HEK293 (cell line): ENCODE results near the gene OLFM1.

ENCODE experiments used
- CTCF ChIA-PET: fragments of 350-600 bp; formaldehyde crosslinking; extraction: SDS; loops from one replicate; lab custom pipeline; 2021; ENCODE audit warnings: antibody characterized with exemption; lab: Yijun Ruan, JAX
- POLR2A ChIA-PET: fragments of 300-600 bp; formaldehyde crosslinking; extraction: SDS; loops from one replicate; lab custom pipeline; 2020; ENCODE audit warnings: antibody characterized with exemption, inconsistent platforms; lab: Yijun Ruan, JAX
- H3K27ac ChIP-seq: fragments of 200-500 bp; sonication (Bioruptor generic); 2 replicates; pipeline ENCODE4 v1.5.1; 2014; ENCODE audit warnings: low read depth, low read length, control low read depth, inconsistent platforms; ENCODE audit errors: extremely low read depth
- H3K36me3 ChIP-seq, 2 experiments: fragments of 200-500 bp in 1 of 2; sonication (Bioruptor generic) in 1 of 2; 1 replicate in 1 of 2; 2 replicates in 1 of 2; pipeline ENCODE4 v1.5.1; 2014 to 2017; ENCODE audit warnings: inconsistent platforms in 2 of 2, low read length in 2 of 2; ENCODE audit not compliant: control insufficient read depth in 2 of 2, insufficient read depth in 1 of 2
- H3K4me1 ChIP-seq: fragments of 200-500 bp; sonication (Bioruptor generic); 2 replicates; pipeline ENCODE4 v1.5.1; 2014; ENCODE audit warnings: mild to moderate bottlenecking, low read length, inconsistent platforms; ENCODE audit not compliant: control insufficient read depth, insufficient read depth
- H3K4me3 ChIP-seq: 2 replicates; pipeline ENCODE4 v1.5.1; 2011; ENCODE audit warnings: low read depth, mild to moderate bottlenecking, control low read depth, low read length, moderate library complexity
- H3K9me3 ChIP-seq: fragments of 200-500 bp; sonication (Bioruptor generic); 2 replicates; pipeline ENCODE4 v1.5.1; 2014; ENCODE audit warnings: low read depth, low read length, inconsistent platforms; ENCODE audit not compliant: control insufficient read depth, insufficient read depth
- BCL6B ChIP-seq: fragments of 450-650 bp; formaldehyde crosslinking; IDR thresholded peaks from 2 replicates; pipeline ENCODE4 v1.5.1; 2017; ENCODE audit warnings: missing biosample characterization, missing genetic modification characterization
- EGR2 ChIP-seq: fragments of 450-650 bp; formaldehyde crosslinking; IDR thresholded peaks from 2 replicates; pipeline ENCODE4 v1.5.1; 2016; ENCODE audit warnings: low read depth, missing biosample characterization, missing genetic modification characterization
- GFI1B ChIP-seq: fragments of 450-650 bp; formaldehyde crosslinking; IDR thresholded peaks from 2 replicates; pipeline ENCODE4 v1.5.1; 2016; ENCODE audit warnings: missing biosample characterization, missing genetic modification characterization
- GLIS2 ChIP-seq: fragments of 450-650 bp; formaldehyde crosslinking; IDR thresholded peaks from 2 replicates; pipeline ENCODE4 v1.5.1; 2016; ENCODE audit warnings: missing biosample characterization, missing genetic modification characterization
- MYNN ChIP-seq: fragments of 450-650 bp; formaldehyde crosslinking; IDR thresholded peaks from 2 replicates; pipeline ENCODE4 v1.5.1; 2016; ENCODE audit warnings: missing biosample characterization, missing genetic modification characterization, borderline replicate concordance
- PRDM4 ChIP-seq: fragments of 450-650 bp; formaldehyde crosslinking; IDR thresholded peaks from 2 replicates; pipeline ENCODE4 v1.5.1; 2017; ENCODE audit warnings: missing biosample characterization, missing genetic modification characterization
- WT1 ChIP-seq: fragments of 450-650 bp; formaldehyde crosslinking; IDR thresholded peaks from 2 replicates; pipeline ENCODE4 v1.5.1; 2016; ENCODE audit warnings: missing biosample characterization, missing genetic modification characterization
- YY1 ChIP-seq: fragments of 450-650 bp; formaldehyde crosslinking; IDR thresholded peaks from 2 replicates; pipeline ENCODE4 v1.5.1; 2018; ENCODE audit warnings: missing biosample characterization, missing genetic modification characterization
- YY2 ChIP-seq: fragments of 450-650 bp; formaldehyde crosslinking; IDR thresholded peaks from 2 replicates; pipeline ENCODE4 v1.5.1; 2016; ENCODE audit warnings: missing biosample characterization, missing genetic modification characterization
- ZEB2 ChIP-seq: fragments of 450-650 bp; formaldehyde crosslinking; IDR thresholded peaks from 2 replicates; pipeline ENCODE4 v1.5.1; 2016; ENCODE audit warnings: missing biosample characterization, missing genetic modification characterization
- ZIC2 ChIP-seq: fragments of 450-650 bp; formaldehyde crosslinking; IDR thresholded peaks from 2 replicates; pipeline ENCODE4 v1.5.1; 2016; ENCODE audit warnings: missing biosample characterization, missing genetic modification characterization
- ZNF140 ChIP-seq: fragments of 450-650 bp; formaldehyde crosslinking; IDR thresholded peaks from 2 replicates; pipeline ENCODE4 v1.5.1; 2016; ENCODE audit warnings: missing biosample characterization, missing genetic modification characterization
- ZNF174 ChIP-seq: fragments of 450-650 bp; formaldehyde crosslinking; IDR thresholded peaks from 2 replicates; pipeline ENCODE4 v1.5.0; 2017; ENCODE audit warnings: missing biosample characterization, mild to moderate bottlenecking, missing genetic modification characterization
- ZNF24 ChIP-seq: fragments of 450-650 bp; formaldehyde crosslinking; IDR thresholded peaks from 2 replicates; pipeline ENCODE4 v1.5.1; 2016; ENCODE audit warnings: missing biosample characterization, missing genetic modification characterization
- ZNF324 ChIP-seq: fragments of 450-650 bp; formaldehyde crosslinking; IDR thresholded peaks from 2 replicates; pipeline ENCODE4 v1.5.1; 2016; ENCODE audit warnings: missing biosample characterization, missing genetic modification characterization
- ZNF37A ChIP-seq: fragments of 450-650 bp; IDR thresholded peaks from 2 replicates; pipeline ENCODE4 v1.5.1; 2018; ENCODE audit warnings: missing biosample characterization, missing genetic modification characterization
- ZNF473 ChIP-seq: fragments of 450-650 bp; formaldehyde crosslinking; IDR thresholded peaks from 2 replicates; pipeline ENCODE4 v1.5.1; 2017; ENCODE audit warnings: missing biosample characterization, missing genetic modification characterization
- ZNF624 ChIP-seq: fragments of 450-650 bp; formaldehyde crosslinking; IDR thresholded peaks from 2 replicates; pipeline ENCODE4 v1.5.1; 2017; ENCODE audit warnings: missing biosample characterization, missing genetic modification characterization
- ZNF658 ChIP-seq: fragments of 450-650 bp; formaldehyde crosslinking; IDR thresholded peaks from 2 replicates; pipeline ENCODE4; 2016; ENCODE audit warnings: missing biosample characterization, missing genetic modification characterization
- ZNF670 ChIP-seq: fragments of 450-650 bp; formaldehyde crosslinking; IDR thresholded peaks from 2 replicates; pipeline ENCODE4 v1.5.1; 2016; ENCODE audit warnings: missing biosample characterization, missing genetic modification characterization, low read depth
- ZNF677 ChIP-seq: fragments of 450-650 bp; IDR thresholded peaks from 2 replicates; pipeline ENCODE4 v1.5.0; 2018; ENCODE audit warnings: missing biosample characterization, mild to moderate bottlenecking, missing genetic modification characterization, moderate library complexity
- ZNF704 ChIP-seq: fragments of 450-650 bp; formaldehyde crosslinking; IDR thresholded peaks from 2 replicates; pipeline ENCODE4 v1.5.1; 2016; ENCODE audit warnings: missing biosample characterization, missing genetic modification characterization
- ZSCAN16 ChIP-seq: fragments of 450-650 bp; formaldehyde crosslinking; IDR thresholded peaks from 2 replicates; pipeline ENCODE4 v1.5.1; 2016; ENCODE audit warnings: missing biosample characterization, missing genetic modification characterization
- ZSCAN30 ChIP-seq: fragments of 450-650 bp; IDR thresholded peaks from 2 replicates; pipeline ENCODE4 v1.5.1; 2018; ENCODE audit warnings: missing biosample characterization, mild to moderate bottlenecking, missing genetic modification characterization, moderate library complexity

Gene OLFM1

GRCh38 chr9:135045928-135046738, 41.3 kb upstream of the OLFM1 start:
- no peak for TF ChIP-seq PRDM4
- TF ChIP-seq YY1 = no peak
- no peak for TF ChIP-seq GFI1B
- TF ChIP-seq ZNF624 = no peak
- no peak for TF ChIP-seq ZNF324
- no peak for TF ChIP-seq ZNF24 (tag by site-specific recombination)
- no peak for TF ChIP-seq MYNN (tag by site-specific recombination)
- TF ChIP-seq ZNF473 (tag by site-specific recombination) = no peak
- Histone ChIP-seq H3K9me3 (no peaks in the 10 kb centered on the region), H3K27ac (no peak overlapping the region), H3K4me1 (no peaks in the 10 kb centered on the region), H3K4me3 (no peak overlapping the region), H3K36me3 (no peaks in the 10 kb centered on the region)
- CTCF ChIA-PET = no interaction called here
- POLR2A ChIA-PET = no interaction called here

- Histone ChIP-seq H3K9me3 (no peaks in the 10 kb centered on the region), H3K36me3 (no peaks in the 10 kb centered on the region), H3K4me3 (no peak overlapping the region), H3K27ac (no peak overlapping the region), H3K4me1 (no peaks in the 10 kb centered on the region)
- POLR2A ChIA-PET = no interaction called here
- CTCF ChIA-PET = interaction anchor here (0.6 kb wide), 1 partner anchor 39 kb away, joined by 3 read pairs; no protein-coding TSS in a partner anchor
- TF ChIP-seq ZNF174 (no peak), BCL6B (tag by site-specific recombination) (no peak), ZNF658 (tag by site-specific recombination) (no peak), ZNF37A (no peak), ZEB2 (tag by site-specific recombination) (no peak)
Observed at GRCh38 chr9:135046739-135047350, 40.6 kb upstream of the OLFM1 start.

- H3K9me3 ChIP-seq = no peaks in the 10 kb centered on the region
- CTCF ChIA-PET = interaction anchor here (0.6 to 0.7 kb wide), 2 partner anchors 10 to 40 kb away, joined by 3 to 5 read pairs; no protein-coding TSS in a partner anchor
Observed at GRCh38 chr9:135047521-135047920, 39.9 kb upstream of the OLFM1 start.

More at GRCh38 chr9:135047521-135047920, 39.9 kb upstream of the OLFM1 start:
- no peak for TF ChIP-seq YY2
- no peak for TF ChIP-seq GLIS2 (tag by site-specific recombination)
- no peak for TF ChIP-seq ZNF670 (tag by site-specific recombination)
- no peak for TF ChIP-seq WT1 (tag by site-specific recombination)
- TF ChIP-seq PRDM4 = no peak
- no peak for TF ChIP-seq EGR2 (tag by site-specific recombination)
- TF ChIP-seq ZNF140 (tag by site-specific recombination) = no peak
- TF ChIP-seq ZSCAN30 (tag by site-specific recombination) = no peak
- TF ChIP-seq ZSCAN16 (tag by site-specific recombination) = no peak
- no peak for TF ChIP-seq ZNF677 (tag by site-specific recombination)
- no peak for TF ChIP-seq ZIC2 (tag by site-specific recombination)
- no peak for TF ChIP-seq ZNF704 (tag by site-specific recombination)
- Histone ChIP-seq H3K36me3 (no peaks in the 10 kb centered on the region), H3K27ac (no peak overlapping the region), H3K4me1 (no peaks in the 10 kb centered on the region), H3K4me3 (no peak overlapping the region)
- POLR2A ChIA-PET = no interaction called here
